Panc1 (cell line): ENCODE measurements around the gene MARK3. TPM values are rescaled to one million over a fixed set of nuclear protein-coding genes. Genes with fewer than 3 reads are reported as not detected.
A peak's percentile ranks its signal among the peaks of the same experiment; 100 is the strongest.

Source experiments
- ATAC-seq: fragments of 200-7000 bp; cut with Tn5 transposase; 2 replicates; pipeline ENCODE4 v1.9.1; 2020; ENCODE audit warnings: mild to moderate bottlenecking, moderate library complexity
- BruUV-seq: library from RNA; stranded (reverse); fragments of 400-500 nt; replicated peaks from 2 replicates; lab custom pipeline; 2021; lab: Mats Ljungman, UMichigan
- CTCF ChIA-PET: fragments of 300-600 bp; sonication (Branson Sonifier 250); formaldehyde crosslinking; loops from one replicate; lab custom pipeline; 2022; ENCODE audit warnings: antibody characterized with exemption; lab: Charles Lee
- POLR2A ChIA-PET: fragments of 300-600 bp; sonication (Branson Sonifier 250); formaldehyde crosslinking; loops from one replicate; lab custom pipeline; 2022; ENCODE audit warnings: antibody characterized with exemption; lab: Charles Lee
- DNase-seq: peaks from one replicate; pipeline ENCODE4 v3.0.0-alpha.2; 2010; ENCODE audit warnings: low read depth, low spot score
- H3K27ac ChIP-seq: 2 replicates; pipeline ENCODE4 v1.5.1; 2011; ENCODE audit warnings: mild to moderate bottlenecking, low read length, inconsistent platforms
- H3K27me3 ChIP-seq: fragments of 200-500 bp; sonication (Bioruptor generic); 2 replicates; pipeline ENCODE4 v1.6.0; 2014; ENCODE audit warnings: low read length, inconsistent platforms; ENCODE audit not compliant: control insufficient read depth, insufficient read depth
- H3K36me3 ChIP-seq: fragments of 200-500 bp; sonication (Bioruptor generic); 2 replicates; pipeline ENCODE4 v1.5.1; 2014; ENCODE audit warnings: inconsistent platforms, mild to moderate bottlenecking, low read length, moderate library complexity; ENCODE audit not compliant: control insufficient read depth, insufficient read depth
- H3K4me1 ChIP-seq: 2 replicates; pipeline ENCODE4 v1.5.1; 2011; ENCODE audit warnings: inconsistent platforms, mild to moderate bottlenecking, low read length, moderate library complexity; ENCODE audit not compliant: control insufficient read depth, insufficient read depth
- H3K4me3 ChIP-seq, 2 experiments: 2 replicates each; pipeline ENCODE4 v1.5.1; 2011 to 2012; ENCODE audit warnings: low read depth in 2 of 2, low read length in 2 of 2, mild to moderate bottlenecking in 2 of 2, inconsistent platforms in 1 of 2, moderate library complexity in 1 of 2
- H3K9me3 ChIP-seq: fragments of 200-500 bp; sonication (Bioruptor generic); 2 replicates; pipeline ENCODE4 v1.5.1; 2014; ENCODE audit warnings: low read depth, mild to moderate bottlenecking, inconsistent platforms, low read length, moderate library complexity; ENCODE audit not compliant: control insufficient read depth, insufficient read depth
- POLR2AphosphoS5 ChIP-seq: IDR thresholded peaks from 2 replicates; pipeline ENCODE4 v1.6.1; 2012; ENCODE audit warnings: mild to moderate bottlenecking, low read depth, low read length, moderate library complexity
- SIN3A ChIP-seq: IDR thresholded peaks from 2 replicates; pipeline ENCODE4 v1.6.1; 2012; ENCODE audit warnings: low read depth, mild to moderate bottlenecking, low read length, moderate library complexity, borderline replicate concordance; ENCODE audit not compliant: insufficient read depth
- TCF7L2 ChIP-seq: IDR thresholded peaks from 2 replicates; pipeline ENCODE4 v1.6.1; 2011; ENCODE audit warnings: mild to moderate bottlenecking, low read depth, low read length, inconsistent platforms
- in situ Hi-C: cut with HindIII; loops from 2 replicates; pipeline ENCODE4 v1.10.0; 2016; ENCODE audit warnings: low sequenced_read_pairs, low pct_unique_long_range_greater_than_20kb
- intact Hi-C: fragments of 100-400 bp; cut with micrococcal nuclease; formaldehyde crosslinking; loops from one replicate; pipeline ENCODE4 v1.10.0; 2022; ENCODE audit not compliant: unreplicated experiment
- total RNA-seq: library from RNA; stranded (reverse); gene quantifications from one replicate; pipeline ENCODE4 v1.2.1, GENCODE V29; 2021; ENCODE audit not compliant: unreplicated experiment
- TF ChIP-seq, protein P1 (sequence below): fragments of 450-650 bp; IDR thresholded peaks from 2 replicates; pipeline ENCODE4 v1.5.1; 2017; ENCODE audit warnings: mild to moderate bottlenecking
- TF ChIP-seq, protein P2 (sequence below), 2 experiments: IDR thresholded peaks; 2 replicates each; pipeline ENCODE4 v1.6.1; 2011 to 2012; ENCODE audit warnings: low read depth in 2 of 2, control low read depth in 1 of 2, low read length in 1 of 2, mild to moderate bottlenecking in 1 of 2, moderate library complexity in 1 of 2; ENCODE audit not compliant: insufficient read depth in 1 of 2

The MARK3 gene
- total RNA-seq, 1 experiment from 2014 or later, result 56.1 TPM

DNA sequence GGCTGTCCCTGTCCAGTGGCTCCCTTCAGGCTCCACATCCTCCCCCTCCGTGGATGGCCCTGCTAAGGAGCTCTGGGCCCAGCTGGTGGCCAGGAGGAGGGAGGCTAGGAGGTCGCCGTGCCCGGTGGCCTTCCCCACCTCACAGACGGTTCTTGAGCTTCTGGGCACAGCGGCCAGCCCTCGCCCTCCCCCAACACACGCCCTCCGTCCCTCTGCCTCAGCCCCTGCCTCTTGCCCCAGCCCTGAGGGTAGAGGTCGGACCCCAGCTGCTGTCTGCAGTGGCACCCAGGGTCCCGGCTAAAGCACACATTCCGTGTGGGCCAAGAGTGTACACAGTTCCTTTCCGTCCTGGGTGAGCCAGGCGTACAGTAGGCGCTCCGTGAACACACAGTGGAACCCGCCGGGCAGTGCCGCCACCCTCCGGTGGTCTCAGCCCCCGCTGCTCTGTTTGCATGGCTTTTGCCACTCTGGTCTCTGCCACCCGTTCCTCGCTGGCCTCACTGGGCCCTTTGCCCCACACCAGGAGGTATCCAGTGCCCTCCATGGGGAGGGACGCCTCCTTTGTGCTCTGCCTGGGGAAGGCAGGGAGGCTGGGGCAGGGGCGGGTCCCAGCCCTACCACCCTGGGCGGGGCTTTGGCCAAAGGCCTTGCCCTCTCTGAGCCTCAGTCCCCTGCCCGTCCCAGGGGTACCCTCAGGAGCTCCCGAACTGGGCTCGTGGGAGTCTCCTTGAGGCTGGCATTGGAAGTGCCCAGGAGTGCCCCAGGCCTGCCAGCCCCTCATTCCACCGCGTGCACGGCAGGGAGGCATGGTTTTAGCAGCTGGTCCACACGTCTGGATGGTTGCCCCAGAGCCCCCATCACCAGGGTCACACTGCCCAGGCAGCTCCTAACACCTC lies 156.7 kb downstream of the MARK3 start:
- in situ Hi-C loops (no loop called here), intact Hi-C loops (no loop called here)
- TF ChIP-seq TCF7L2, result no peak
- TF ChIP-seq, protein P1, sequence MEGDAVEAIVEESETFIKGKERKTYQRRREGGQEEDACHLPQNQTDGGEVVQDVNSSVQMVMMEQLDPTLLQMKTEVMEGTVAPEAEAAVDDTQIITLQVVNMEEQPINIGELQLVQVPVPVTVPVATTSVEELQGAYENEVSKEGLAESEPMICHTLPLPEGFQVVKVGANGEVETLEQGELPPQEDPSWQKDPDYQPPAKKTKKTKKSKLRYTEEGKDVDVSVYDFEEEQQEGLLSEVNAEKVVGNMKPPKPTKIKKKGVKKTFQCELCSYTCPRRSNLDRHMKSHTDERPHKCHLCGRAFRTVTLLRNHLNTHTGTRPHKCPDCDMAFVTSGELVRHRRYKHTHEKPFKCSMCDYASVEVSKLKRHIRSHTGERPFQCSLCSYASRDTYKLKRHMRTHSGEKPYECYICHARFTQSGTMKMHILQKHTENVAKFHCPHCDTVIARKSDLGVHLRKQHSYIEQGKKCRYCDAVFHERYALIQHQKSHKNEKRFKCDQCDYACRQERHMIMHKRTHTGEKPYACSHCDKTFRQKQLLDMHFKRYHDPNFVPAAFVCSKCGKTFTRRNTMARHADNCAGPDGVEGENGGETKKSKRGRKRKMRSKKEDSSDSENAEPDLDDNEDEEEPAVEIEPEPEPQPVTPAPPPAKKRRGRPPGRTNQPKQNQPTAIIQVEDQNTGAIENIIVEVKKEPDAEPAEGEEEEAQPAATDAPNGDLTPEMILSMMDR, result 0 out of 2 replicates have a peak, but pooled peaks have one; percentile 9
- BruUV-seq, result no TSS peak
- peak overlapping the region; percentile 80 for H3K27ac ChIP-seq
- H3K4me3 ChIP-seq, result no peak overlapping the region
- ChIA-PET POLR2A (interaction anchor here (0.7 kb wide), 1 partner anchor 15 kb away, joined by 5 read pairs; no protein-coding TSS in a partner anchor), CTCF (interaction anchor here (0.7 kb wide), 1 partner anchor 59 kb away, joined by 11 read pairs; no protein-coding TSS in a partner anchor)
- no peaks in the 10 kb centered on the region for H3K9me3 ChIP-seq
- H3K27me3 ChIP-seq, result no peaks in the 10 kb centered on the region
- H3K36me3 ChIP-seq, result no peaks in the 10 kb centered on the region
- DNase-seq (no peak), ATAC-seq (peak; percentile 39)
- peaks cover 56% of the 10 kb centered on the region for H3K4me1 ChIP-seq

GRCh38 chr14:103542605-103543088 lies 157.4 kb downstream of the MARK3 start:
- no peaks in the 10 kb centered on the region for H3K9me3 ChIP-seq
- BruUV-seq, result no TSS peak
- H3K36me3 ChIP-seq, result no peaks in the 10 kb centered on the region
- TF ChIP-seq, protein P1, result no peak
- TF ChIP-seq TCF7L2 (no peak), SIN3A (no peak), POLR2AphosphoS5 (no peak)
- TF ChIP-seq, protein P2, sequence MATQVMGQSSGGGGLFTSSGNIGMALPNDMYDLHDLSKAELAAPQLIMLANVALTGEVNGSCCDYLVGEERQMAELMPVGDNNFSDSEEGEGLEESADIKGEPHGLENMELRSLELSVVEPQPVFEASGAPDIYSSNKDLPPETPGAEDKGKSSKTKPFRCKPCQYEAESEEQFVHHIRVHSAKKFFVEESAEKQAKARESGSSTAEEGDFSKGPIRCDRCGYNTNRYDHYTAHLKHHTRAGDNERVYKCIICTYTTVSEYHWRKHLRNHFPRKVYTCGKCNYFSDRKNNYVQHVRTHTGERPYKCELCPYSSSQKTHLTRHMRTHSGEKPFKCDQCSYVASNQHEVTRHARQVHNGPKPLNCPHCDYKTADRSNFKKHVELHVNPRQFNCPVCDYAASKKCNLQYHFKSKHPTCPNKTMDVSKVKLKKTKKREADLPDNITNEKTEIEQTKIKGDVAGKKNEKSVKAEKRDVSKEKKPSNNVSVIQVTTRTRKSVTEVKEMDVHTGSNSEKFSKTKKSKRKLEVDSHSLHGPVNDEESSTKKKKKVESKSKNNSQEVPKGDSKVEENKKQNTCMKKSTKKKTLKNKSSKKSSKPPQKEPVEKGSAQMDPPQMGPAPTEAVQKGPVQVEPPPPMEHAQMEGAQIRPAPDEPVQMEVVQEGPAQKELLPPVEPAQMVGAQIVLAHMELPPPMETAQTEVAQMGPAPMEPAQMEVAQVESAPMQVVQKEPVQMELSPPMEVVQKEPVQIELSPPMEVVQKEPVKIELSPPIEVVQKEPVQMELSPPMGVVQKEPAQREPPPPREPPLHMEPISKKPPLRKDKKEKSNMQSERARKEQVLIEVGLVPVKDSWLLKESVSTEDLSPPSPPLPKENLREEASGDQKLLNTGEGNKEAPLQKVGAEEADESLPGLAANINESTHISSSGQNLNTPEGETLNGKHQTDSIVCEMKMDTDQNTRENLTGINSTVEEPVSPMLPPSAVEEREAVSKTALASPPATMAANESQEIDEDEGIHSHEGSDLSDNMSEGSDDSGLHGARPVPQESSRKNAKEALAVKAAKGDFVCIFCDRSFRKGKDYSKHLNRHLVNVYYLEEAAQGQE (IDR thresholded peaks at IDR 0.05; ENCODE audit: insufficient read depth in 1 of 2, low read depth in 2 of 2, low read length in 1 of 2), result no peak
- H3K27me3 ChIP-seq, result no peaks in the 10 kb centered on the region
- intact Hi-C loops (no loop called here), in situ Hi-C loops (no loop called here)
- H3K27ac ChIP-seq, result peak overlapping the region; percentile 80
- peaks cover 49% of the 10 kb centered on the region for H3K4me1 ChIP-seq
- CTCF ChIA-PET, result interaction anchor here (0.7 kb wide), 1 partner anchor 60 kb away, joined by 11 read pairs; no protein-coding TSS in a partner anchor
- no peak overlapping the region for H3K4me3 ChIP-seq
- no peak for DNase-seq
- peak; percentile 43 for ATAC-seq
- POLR2A ChIA-PET, result no interaction called here
